MM.1S (cell line): ENCODE measurements around the gene ZNF747.
A peak's percentile ranks its signal among the peaks of the same experiment; 100 is the strongest.

Experiments
- DNase-seq: peaks from one replicate; pipeline ENCODE4 v3.0.0-alpha.2; 2015
- H2AFZ ChIP-seq: fragments of 300-600 bp; sonication (generic); 2 replicates; pipeline ENCODE4 v1.6.0; 2016; ENCODE audit warnings: antibody characterized with exemption, low read length
- H3F3A ChIP-seq: fragments of 300-600 bp; sonication (generic); 2 replicates; pipeline ENCODE4 v1.6.1; 2016; ENCODE audit warnings: mild to moderate bottlenecking, antibody characterized with exemption, low read length, moderate library complexity, mixed read lengths; ENCODE audit not compliant: insufficient read depth
- H3K27ac ChIP-seq: fragments of 300-600 bp; sonication (generic); 2 replicates; pipeline ENCODE4 v1.5.1; 2016; ENCODE audit warnings: mild to moderate bottlenecking, low read length
- H3K27me3 ChIP-seq: fragments of 300-600 bp; sonication (generic); replicated peaks from 2 replicates; pipeline ENCODE4 v1.6.0; 2016; ENCODE audit warnings: low read length; ENCODE audit not compliant: insufficient read depth
- H3K36me3 ChIP-seq: fragments of 300-600 bp; sonication (generic); replicated peaks from 2 replicates; pipeline ENCODE4 v1.6.1; 2016; ENCODE audit warnings: mild to moderate bottlenecking, low read length, mixed read lengths; ENCODE audit not compliant: insufficient read depth
- H3K4me1 ChIP-seq: fragments of 300-600 bp; sonication (generic); 2 replicates; pipeline ENCODE4 v1.6.1; 2016; ENCODE audit warnings: low read length, mixed read lengths
- H3K4me2 ChIP-seq: fragments of 300-600 bp; sonication (generic); 2 replicates; pipeline ENCODE4 v1.6.0; 2016; ENCODE audit warnings: low read depth, low read length
- H3K4me3 ChIP-seq: fragments of 300-600 bp; sonication (generic); 2 replicates; pipeline ENCODE4 v1.5.1; 2016; ENCODE audit warnings: low read length, mixed read lengths
- H3K79me2 ChIP-seq: fragments of 300-600 bp; sonication (generic); 2 replicates; pipeline ENCODE4 v1.6.1; 2016; ENCODE audit warnings: mixed run types, low read length, mixed read lengths
- H3K9ac ChIP-seq: fragments of 300-600 bp; sonication (generic); 2 replicates; pipeline ENCODE4 v1.6.1; 2016; ENCODE audit warnings: low read length, mixed read lengths
- H3K9me2 ChIP-seq: fragments of 300-600 bp; sonication (generic); replicated peaks from 2 replicates; pipeline ENCODE4 v1.6.1; 2016; ENCODE audit warnings: mild to moderate bottlenecking, low read length, mixed read lengths; ENCODE audit not compliant: insufficient read depth
- H3K9me3 ChIP-seq: fragments of 300-600 bp; sonication (generic); replicated peaks from 2 replicates; pipeline ENCODE4 v1.6.1; 2016; ENCODE audit warnings: mild to moderate bottlenecking, low read length, mixed read lengths; ENCODE audit not compliant: insufficient read depth
- H4K20me1 ChIP-seq: fragments of 300-600 bp; sonication (generic); 2 replicates; pipeline ENCODE4 v1.6.1; 2016; ENCODE audit warnings: mild to moderate bottlenecking, low read length, moderate library complexity, mixed read lengths; ENCODE audit not compliant: insufficient read depth
- EZH2 ChIP-seq: fragments of 300-600 bp; sonication (generic); optimal IDR thresholded peaks from 2 replicates; pipeline ENCODE3; 2017; ENCODE audit warnings: low read depth, mild to moderate bottlenecking, antibody characterized with exemption, low read length, mixed read lengths
- EZH2phosphoT487 ChIP-seq: fragments of 300-600 bp; sonication (generic); IDR thresholded peaks from 2 replicates; pipeline ENCODE4 v1.6.1; 2018; ENCODE audit warnings: antibody characterized with exemption, low read length
- TF ChIP-seq, protein P1 (sequence below): fragments of 300-600 bp; sonication (generic); IDR thresholded peaks from 2 replicates; pipeline ENCODE4 v1.5.1; 2016; ENCODE audit warnings: antibody characterized with exemption, low read length, mixed read lengths

ZNF747 gene

DNA sequence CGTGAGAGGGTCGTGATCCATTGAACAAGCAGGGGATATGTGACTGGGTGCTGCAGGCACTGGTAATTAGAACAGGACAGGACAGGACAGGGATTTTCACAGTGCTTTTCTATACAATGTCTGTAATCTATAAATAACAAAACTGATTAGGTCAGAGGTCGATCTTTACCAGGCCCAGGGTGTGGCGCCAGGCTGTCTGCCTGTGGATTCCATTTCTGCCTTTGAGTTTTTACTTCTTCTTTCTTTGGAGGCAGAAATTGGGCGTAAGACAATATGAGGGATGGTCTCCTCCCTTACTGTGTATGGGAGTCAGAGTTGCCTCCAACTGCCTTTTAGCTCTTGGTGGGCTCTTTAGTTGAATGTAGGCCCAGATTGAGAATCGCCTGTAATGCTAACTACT, 25.0 kb upstream of the ZNF747 start:
- no peak for TF ChIP-seq EZH2
- Histone ChIP-seq H3K27ac (no peak overlapping the region), H2AFZ (no peak overlapping the region), H3K9ac (no peak overlapping the region), H4K20me1 (no peaks in the 10 kb centered on the region), H3K4me2 (no peak overlapping the region), H3K79me2 (peaks cover 30% of the 10 kb centered on the region), H3K9me2 (no peaks in the 10 kb centered on the region), H3K36me3 (no peaks in the 10 kb centered on the region), H3K9me3 (no peaks in the 10 kb centered on the region), H3K4me1 (no peaks in the 10 kb centered on the region), H3K4me3 (no peak overlapping the region), H3F3A (peaks cover 10% of the 10 kb centered on the region), H3K27me3 (no peaks in the 10 kb centered on the region)
- DNase-seq = no peak

DNA sequence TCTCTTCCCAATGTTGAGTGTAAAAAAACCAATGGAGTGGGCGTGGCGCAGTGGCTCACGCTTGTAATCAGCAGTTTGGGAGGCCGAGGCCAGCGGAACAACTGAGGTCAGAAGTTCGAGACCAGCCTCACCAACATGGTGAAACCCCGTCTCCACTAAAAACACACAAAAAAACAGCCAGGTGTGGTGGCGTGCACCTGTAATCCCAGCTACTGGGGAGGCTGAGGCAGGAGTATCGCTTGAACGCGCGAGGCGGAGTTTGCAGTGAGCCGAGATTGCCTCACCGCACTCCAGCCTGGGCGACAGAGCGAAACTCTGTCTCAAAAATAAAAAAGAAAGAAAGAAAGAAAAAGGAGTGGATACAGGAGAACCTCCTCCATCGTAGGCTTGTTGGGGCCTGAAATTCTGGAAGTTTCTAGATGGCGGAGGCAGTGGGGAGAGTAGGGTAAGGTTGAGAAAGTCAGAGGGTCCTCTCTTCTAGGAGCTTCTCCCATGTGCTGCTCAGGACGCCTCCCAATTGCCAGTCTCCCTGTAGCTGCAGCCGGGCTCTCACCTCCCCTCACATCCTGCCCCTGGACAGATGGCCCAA, 24.2 kb upstream of the ZNF747 start:
- H3K4me2 ChIP-seq = peak overlapping the region; percentile 27
- peak overlapping the region; percentile 57 for H2AFZ ChIP-seq
- H3K79me2 ChIP-seq = peaks cover 30% of the 10 kb centered on the region
- H3K36me3 ChIP-seq = no peaks in the 10 kb centered on the region
- H3K27ac ChIP-seq = peak overlapping the region; percentile 83; the same call in 1 of the 2 replicates
- peaks cover 10% of the 10 kb centered on the region for H3F3A ChIP-seq
- H3K9me2 ChIP-seq = no peaks in the 10 kb centered on the region
- TF ChIP-seq EZH2phosphoT487 = no peak
- TF ChIP-seq, protein P1, sequence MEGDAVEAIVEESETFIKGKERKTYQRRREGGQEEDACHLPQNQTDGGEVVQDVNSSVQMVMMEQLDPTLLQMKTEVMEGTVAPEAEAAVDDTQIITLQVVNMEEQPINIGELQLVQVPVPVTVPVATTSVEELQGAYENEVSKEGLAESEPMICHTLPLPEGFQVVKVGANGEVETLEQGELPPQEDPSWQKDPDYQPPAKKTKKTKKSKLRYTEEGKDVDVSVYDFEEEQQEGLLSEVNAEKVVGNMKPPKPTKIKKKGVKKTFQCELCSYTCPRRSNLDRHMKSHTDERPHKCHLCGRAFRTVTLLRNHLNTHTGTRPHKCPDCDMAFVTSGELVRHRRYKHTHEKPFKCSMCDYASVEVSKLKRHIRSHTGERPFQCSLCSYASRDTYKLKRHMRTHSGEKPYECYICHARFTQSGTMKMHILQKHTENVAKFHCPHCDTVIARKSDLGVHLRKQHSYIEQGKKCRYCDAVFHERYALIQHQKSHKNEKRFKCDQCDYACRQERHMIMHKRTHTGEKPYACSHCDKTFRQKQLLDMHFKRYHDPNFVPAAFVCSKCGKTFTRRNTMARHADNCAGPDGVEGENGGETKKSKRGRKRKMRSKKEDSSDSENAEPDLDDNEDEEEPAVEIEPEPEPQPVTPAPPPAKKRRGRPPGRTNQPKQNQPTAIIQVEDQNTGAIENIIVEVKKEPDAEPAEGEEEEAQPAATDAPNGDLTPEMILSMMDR = no peak
- TF ChIP-seq EZH2 = no peak
- no peaks in the 10 kb centered on the region for H3K9me3 ChIP-seq
- no peak for DNase-seq
- peak overlapping the region; percentile 80 for H3K4me3 ChIP-seq
- H3K27me3 ChIP-seq = no peaks in the 10 kb centered on the region
- H3K4me1 ChIP-seq = no peaks in the 10 kb centered on the region
- peak overlapping the region; percentile 90; the same call in 1 of the 2 replicates for H3K9ac ChIP-seq
- no peaks in the 10 kb centered on the region for H4K20me1 ChIP-seq

DNA sequence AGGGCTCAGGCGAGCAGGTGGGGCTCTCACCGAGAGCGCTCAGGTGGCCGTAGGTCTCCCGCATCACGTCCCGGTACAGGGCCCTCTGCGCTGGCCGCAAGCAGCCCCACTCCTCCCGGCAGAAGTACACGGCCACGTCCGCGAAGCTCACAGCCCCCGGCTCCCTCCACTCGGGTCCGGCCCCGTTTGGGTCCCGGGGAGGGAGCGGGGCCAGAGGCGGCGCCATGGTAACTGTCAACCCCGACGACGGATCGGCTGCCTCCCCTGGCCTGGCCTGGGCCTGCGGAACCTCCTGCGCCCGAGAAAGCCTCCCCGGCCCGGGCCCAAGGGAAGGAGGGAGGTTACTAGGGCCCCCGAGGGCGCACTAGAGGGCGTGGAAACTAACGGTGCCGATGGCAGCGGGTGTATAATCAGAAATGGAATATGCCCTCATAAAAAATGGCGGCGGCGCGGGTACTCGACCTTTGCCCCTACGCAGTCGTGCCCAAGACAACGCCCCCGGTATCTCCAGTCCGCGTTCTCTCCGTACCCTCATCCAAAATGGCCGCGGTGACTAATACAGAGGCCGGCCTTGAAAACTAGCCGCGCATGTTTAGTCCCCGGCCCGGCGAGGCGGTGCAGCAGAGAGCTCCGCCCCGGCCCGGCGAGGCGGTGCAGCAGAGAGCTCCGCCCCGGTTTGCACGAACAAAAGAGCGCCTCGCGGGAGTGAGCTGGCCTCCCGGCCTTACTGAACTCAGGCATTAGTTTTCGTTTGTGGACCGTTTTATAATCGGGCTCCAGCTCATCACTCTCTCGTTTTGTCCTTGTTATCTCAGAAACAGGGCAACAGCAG, 23.5 kb upstream of the ZNF747 start, which contains the start of gene ZNF764:
ZNF764 (minus strand) TSS at position 418 of the 832 bp plus-strand sequence; CDS start at position 226, 192 bp downstream.
- H3K4me2 ChIP-seq = peak within 1 kb of the TSS; percentile 76
- peak; percentile 97 for DNase-seq
- H3K9me2 ChIP-seq = no peaks in the 10 kb centered on the region
- peaks cover 30% of the 10 kb centered on the region for H3K79me2 ChIP-seq
- H3K9ac ChIP-seq = peak within 1 kb of the TSS; percentile 90
- H4K20me1 ChIP-seq = no peaks in the 10 kb centered on the region
- peaks cover 10% of the 10 kb centered on the region for H3F3A ChIP-seq
- TF ChIP-seq EZH2phosphoT487 (no peak), EZH2 (no peak)
- TF ChIP-seq, protein P1 = no peak; the same call in 1 of the 2 replicates
- no peaks in the 10 kb centered on the region for H3K27me3 ChIP-seq
- H3K27ac ChIP-seq = peak within 1 kb of the TSS; percentile 83
- H3K4me1 ChIP-seq = no peaks in the 10 kb centered on the region
- peak within 1 kb of the TSS; percentile 94 for H2AFZ ChIP-seq
- H3K9me3 ChIP-seq = no peaks in the 10 kb centered on the region
- no peaks in the 10 kb centered on the region for H3K36me3 ChIP-seq
- peak within 1 kb of the TSS; percentile 80 for H3K4me3 ChIP-seq

DNA sequence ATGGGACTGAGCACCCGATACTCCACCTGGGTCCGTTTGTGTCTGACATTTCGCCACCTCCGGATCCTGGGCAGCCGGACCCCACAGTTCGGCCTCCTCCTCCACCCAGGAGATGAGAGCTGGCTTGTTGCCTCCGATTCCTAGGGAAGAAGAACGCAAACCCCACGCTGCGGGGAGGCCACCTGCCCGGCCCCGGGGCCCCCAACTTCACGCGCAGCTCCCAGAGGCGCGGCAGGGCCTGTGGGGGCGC, 23.0 kb upstream of the ZNF747 start:
- Histone ChIP-seq H3K27ac (peak overlapping the region; percentile 83; the same call in 1 of the 2 replicates), H3K4me2 (peak overlapping the region; percentile 76), H3K4me3 (peak overlapping the region; percentile 80), H3K27me3 (no peaks in the 10 kb centered on the region), H4K20me1 (no peaks in the 10 kb centered on the region), H3K4me1 (no peaks in the 10 kb centered on the region), H3K36me3 (no peaks in the 10 kb centered on the region), H2AFZ (peak overlapping the region; percentile 94), H3K9ac (peak overlapping the region; percentile 90), H3F3A (peaks cover 10% of the 10 kb centered on the region), H3K9me3 (no peaks in the 10 kb centered on the region), H3K79me2 (peaks cover 30% of the 10 kb centered on the region), H3K9me2 (no peaks in the 10 kb centered on the region)
- DNase-seq = peak; percentile 52
- no peak for TF ChIP-seq EZH2phosphoT487
- TF ChIP-seq EZH2 = no peak
